Measurements from ENCODE around the gene PLPPR2. TPM values are rescaled to one million over a fixed set of nuclear protein-coding genes. Genes with fewer than 3 reads are reported as not detected.

PLPPR2 gene
- polyA plus RNA-seq, 1 donor from 2014 or later, result 44.1 TPM

DNA sequence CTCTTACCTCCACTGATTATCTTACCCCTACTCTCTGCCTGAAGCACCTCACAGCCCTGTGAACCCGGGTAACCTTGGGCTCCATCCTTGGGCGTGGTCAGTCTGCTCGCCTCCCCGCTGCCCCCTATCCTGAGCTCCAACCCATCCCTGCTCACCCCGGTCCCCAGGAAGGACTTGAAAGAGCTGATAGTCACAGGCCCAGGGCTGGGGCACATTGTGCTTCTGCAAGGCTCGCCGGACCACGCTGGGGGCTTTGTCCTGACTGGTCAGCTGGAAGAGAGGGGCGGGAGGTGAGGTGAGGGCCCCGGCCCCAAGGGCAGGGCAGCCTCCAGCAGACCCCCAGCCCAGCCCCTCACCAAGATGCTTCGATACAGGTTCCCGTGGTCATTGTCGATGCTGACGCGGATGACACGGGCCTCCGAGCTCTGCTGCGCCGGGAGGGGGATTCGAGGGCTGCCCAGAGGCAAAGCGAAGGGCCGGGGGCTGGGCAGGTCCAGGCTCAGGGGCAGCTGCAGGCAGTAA lies 41.9 kb downstream of the PLPPR2 start:
- no peaks in the 10 kb centered on the region for H3K79me2 ChIP-seq (replicated peaks; ENCODE audit: insufficient read depth, low read length)
- H3K36me3 ChIP-seq (ENCODE audit: insufficient read depth, low read length), result no peaks in the 10 kb centered on the region
- H3K4me2 ChIP-seq (ENCODE audit: low read length), result no peak overlapping the region
- no peaks in the 10 kb centered on the region for H3K27me3 ChIP-seq (ENCODE audit: insufficient read depth, low read depth, low read length)
- no peak overlapping the region for H2AFZ ChIP-seq (ENCODE audit: low read depth, low read length)
- H3F3A ChIP-seq (ENCODE audit: insufficient read depth, low read length, poor library complexity, severe bottlenecking), result no peaks in the 10 kb centered on the region
- TF ChIP-seq, protein P1, sequence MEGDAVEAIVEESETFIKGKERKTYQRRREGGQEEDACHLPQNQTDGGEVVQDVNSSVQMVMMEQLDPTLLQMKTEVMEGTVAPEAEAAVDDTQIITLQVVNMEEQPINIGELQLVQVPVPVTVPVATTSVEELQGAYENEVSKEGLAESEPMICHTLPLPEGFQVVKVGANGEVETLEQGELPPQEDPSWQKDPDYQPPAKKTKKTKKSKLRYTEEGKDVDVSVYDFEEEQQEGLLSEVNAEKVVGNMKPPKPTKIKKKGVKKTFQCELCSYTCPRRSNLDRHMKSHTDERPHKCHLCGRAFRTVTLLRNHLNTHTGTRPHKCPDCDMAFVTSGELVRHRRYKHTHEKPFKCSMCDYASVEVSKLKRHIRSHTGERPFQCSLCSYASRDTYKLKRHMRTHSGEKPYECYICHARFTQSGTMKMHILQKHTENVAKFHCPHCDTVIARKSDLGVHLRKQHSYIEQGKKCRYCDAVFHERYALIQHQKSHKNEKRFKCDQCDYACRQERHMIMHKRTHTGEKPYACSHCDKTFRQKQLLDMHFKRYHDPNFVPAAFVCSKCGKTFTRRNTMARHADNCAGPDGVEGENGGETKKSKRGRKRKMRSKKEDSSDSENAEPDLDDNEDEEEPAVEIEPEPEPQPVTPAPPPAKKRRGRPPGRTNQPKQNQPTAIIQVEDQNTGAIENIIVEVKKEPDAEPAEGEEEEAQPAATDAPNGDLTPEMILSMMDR (IDR thresholded peaks at IDR 0.05; ENCODE audit: poor library complexity, severe bottlenecking), result no peak
- TF ChIP-seq TAF1 (IDR thresholded peaks at IDR 0.05; ENCODE audit: low read depth) (no peak), RAD21 (conservative IDR thresholded peaks at IDR 0.05) (no peak)
- no peaks in the 10 kb centered on the region for H3K9me2 ChIP-seq (ENCODE audit: insufficient read depth, low read length)
- H3K27ac ChIP-seq (ENCODE audit: low read length), result no peak overlapping the region
- H3K9ac ChIP-seq (ENCODE audit: low read length), result no peak overlapping the region
- H3K4me3 ChIP-seq (ENCODE audit: low read length), result no peak overlapping the region
- H4K20me1 ChIP-seq (ENCODE audit: insufficient read depth), result no peaks in the 10 kb centered on the region
- no peaks in the 10 kb centered on the region for H3K9me3 ChIP-seq (ENCODE audit: low read length)

DNA sequence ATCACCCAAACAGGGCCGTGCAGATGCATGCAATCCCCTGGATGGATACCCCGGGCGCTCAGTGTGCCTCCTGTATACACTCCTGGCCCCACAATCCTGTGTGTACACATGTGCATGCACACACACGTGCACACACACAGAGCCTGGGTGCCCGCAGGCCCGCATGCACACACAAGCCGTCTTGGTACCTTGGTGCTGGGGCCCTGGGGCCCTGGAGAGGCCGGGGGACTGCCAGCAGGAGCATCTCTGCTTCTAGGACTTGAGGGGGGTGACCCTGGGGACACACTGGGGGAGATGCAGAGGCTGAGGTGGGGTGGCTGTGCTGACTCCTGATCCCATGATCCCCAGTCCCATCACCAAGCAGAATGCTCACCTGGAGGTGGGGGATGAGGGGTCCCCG lies 44.4 kb downstream of the PLPPR2 start:
- H3K4me2 ChIP-seq (ENCODE audit: low read length), result no peak overlapping the region
- H3K4me3 ChIP-seq (ENCODE audit: low read length), result no peak overlapping the region
- TF ChIP-seq SMC3 (conservative IDR thresholded peaks at IDR 0.05; ENCODE audit: poor library complexity), result no peak

DNA sequence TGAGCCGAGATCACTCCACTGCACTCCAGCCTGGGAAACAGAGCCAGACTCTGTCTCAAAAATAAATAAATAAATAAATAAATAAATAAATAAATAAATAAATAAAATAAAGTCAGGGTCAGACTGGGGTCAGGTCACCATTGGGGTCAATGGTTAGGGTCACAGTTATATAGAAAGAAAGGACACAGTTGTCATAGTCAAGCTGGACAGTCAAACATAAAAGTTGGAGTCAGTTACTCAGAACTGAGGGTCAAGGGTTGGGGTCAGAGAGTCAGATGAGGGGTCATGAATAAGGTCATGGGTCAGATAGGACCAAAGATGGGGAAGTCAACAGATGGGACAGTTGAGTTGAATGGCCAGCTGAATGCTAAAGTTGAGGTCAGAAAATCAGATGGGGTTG lies 45.6 kb downstream of the PLPPR2 start:
- H2AFZ ChIP-seq (ENCODE audit: low read depth, low read length), result no peak overlapping the region
- H3K36me3 ChIP-seq (ENCODE audit: insufficient read depth, low read length), result no peaks in the 10 kb centered on the region
- no peaks in the 10 kb centered on the region for H4K20me1 ChIP-seq (ENCODE audit: insufficient read depth)
- H3K27ac ChIP-seq (ENCODE audit: low read length), result no peak overlapping the region
- TF ChIP-seq POLR2AphosphoS5 (IDR thresholded peaks at IDR 0.05) (no peak), SMC3 (conservative IDR thresholded peaks at IDR 0.05; ENCODE audit: poor library complexity) (no peak)
- TF ChIP-seq, protein P1 (IDR thresholded peaks at IDR 0.05; ENCODE audit: poor library complexity, severe bottlenecking), result no peak
- H3K9ac ChIP-seq (ENCODE audit: low read length), result no peak overlapping the region
- no peaks in the 10 kb centered on the region for H3K9me2 ChIP-seq (ENCODE audit: insufficient read depth, low read length)
- H3K79me2 ChIP-seq (replicated peaks; ENCODE audit: insufficient read depth, low read length), result no peaks in the 10 kb centered on the region
- no peak overlapping the region for H3K4me3 ChIP-seq (ENCODE audit: low read length)
- no peaks in the 10 kb centered on the region for H3K27me3 ChIP-seq (ENCODE audit: insufficient read depth, low read depth, low read length)
- H3K9me3 ChIP-seq (ENCODE audit: low read length), result no peaks in the 10 kb centered on the region
- H3K4me2 ChIP-seq (ENCODE audit: low read length), result no peak overlapping the region
- no peaks in the 10 kb centered on the region for H3F3A ChIP-seq (ENCODE audit: insufficient read depth, low read length, poor library complexity, severe bottlenecking)

More for the DNA sequence above, 44.4 kb downstream of the PLPPR2 start:
- H3K9me3 ChIP-seq (ENCODE audit: low read length), result no peaks in the 10 kb centered on the region
- H2AFZ ChIP-seq (ENCODE audit: low read depth, low read length), result no peak overlapping the region
- H3K79me2 ChIP-seq (replicated peaks; ENCODE audit: insufficient read depth, low read length), result no peaks in the 10 kb centered on the region
- H3K27ac ChIP-seq (ENCODE audit: low read length), result no peak overlapping the region
- no peaks in the 10 kb centered on the region for H3F3A ChIP-seq (ENCODE audit: insufficient read depth, low read length, poor library complexity, severe bottlenecking)
- no peaks in the 10 kb centered on the region for H4K20me1 ChIP-seq (ENCODE audit: insufficient read depth)
- H3K36me3 ChIP-seq (ENCODE audit: insufficient read depth, low read length), result no peaks in the 10 kb centered on the region
- H3K27me3 ChIP-seq (ENCODE audit: insufficient read depth, low read depth, low read length), result no peaks in the 10 kb centered on the region
- H3K9me2 ChIP-seq (ENCODE audit: insufficient read depth, low read length), result no peaks in the 10 kb centered on the region
- H3K9ac ChIP-seq (ENCODE audit: low read length), result no peak overlapping the region
